NT2/D1 (cell line): ENCODE measurements around the gene ADGRD1.
A peak's percentile ranks its signal among the peaks of the same experiment; 100 is the strongest.

Source experiments
- DNase-seq: peaks from one replicate; pipeline ENCODE4 v3.0.0-alpha.2; 2011; ENCODE audit warnings: low read depth, low spot score
- H3K27me3 ChIP-seq: 2 replicates; pipeline ENCODE4 v1.6.0; 2011; ENCODE audit warnings: mild to moderate bottlenecking; ENCODE audit not compliant: insufficient read length, insufficient read depth
- H3K36me3 ChIP-seq: 2 replicates; pipeline ENCODE4 v1.6.1; 2011; ENCODE audit warnings: mild to moderate bottlenecking, low read length, mixed read lengths; ENCODE audit not compliant: insufficient read depth, insufficient read length
- H3K4me1 ChIP-seq: 2 replicates; pipeline ENCODE4 v1.5.1; 2011; ENCODE audit not compliant: insufficient read depth, insufficient read length
- H3K4me3 ChIP-seq: 2 replicates; pipeline ENCODE4 v1.5.1; 2011; ENCODE audit warnings: low read depth; ENCODE audit not compliant: insufficient read length
- H3K9ac ChIP-seq: 2 replicates; pipeline ENCODE4 v1.6.0; 2011; ENCODE audit warnings: low read depth; ENCODE audit not compliant: insufficient read length
- H3K9me3 ChIP-seq: 2 replicates; pipeline ENCODE4 v1.5.1; 2011; ENCODE audit warnings: mild to moderate bottlenecking, low read length; ENCODE audit not compliant: insufficient read depth
- SUZ12 ChIP-seq: IDR thresholded peaks from 2 replicates; pipeline ENCODE4 v1.6.1; 2011; ENCODE audit not compliant: insufficient read length, insufficient read depth; ENCODE audit errors: extremely low read depth
- YY1 ChIP-seq: IDR thresholded peaks from 2 replicates; pipeline ENCODE4 v1.6.1; 2011; ENCODE audit not compliant: insufficient read length, insufficient read depth
- ZNF274 ChIP-seq: IDR thresholded peaks from 2 replicates; pipeline ENCODE4 v1.6.1; 2011; ENCODE audit warnings: mild to moderate bottlenecking, low read depth, low read length

The ADGRD1 gene

GRCh38 chr12:131094831-131095805 lies 141.4 kb downstream of the ADGRD1 start:
- H3K9me3 ChIP-seq, result 0 out of 2 replicates have a peak, but pooled peaks cover 6% of the 10 kb centered on the region
- DNase-seq, result no peak
- peak overlapping the region; percentile 28 for H3K9ac ChIP-seq
- H3K27me3 ChIP-seq, result no peaks in the 10 kb centered on the region
- TF ChIP-seq ZNF274 (no peak), YY1 (no peak), SUZ12 (no peak)
- no peaks in the 10 kb centered on the region for H3K36me3 ChIP-seq
- no peak overlapping the region for H3K4me3 ChIP-seq
- no peaks in the 10 kb centered on the region for H3K4me1 ChIP-seq

DNA sequence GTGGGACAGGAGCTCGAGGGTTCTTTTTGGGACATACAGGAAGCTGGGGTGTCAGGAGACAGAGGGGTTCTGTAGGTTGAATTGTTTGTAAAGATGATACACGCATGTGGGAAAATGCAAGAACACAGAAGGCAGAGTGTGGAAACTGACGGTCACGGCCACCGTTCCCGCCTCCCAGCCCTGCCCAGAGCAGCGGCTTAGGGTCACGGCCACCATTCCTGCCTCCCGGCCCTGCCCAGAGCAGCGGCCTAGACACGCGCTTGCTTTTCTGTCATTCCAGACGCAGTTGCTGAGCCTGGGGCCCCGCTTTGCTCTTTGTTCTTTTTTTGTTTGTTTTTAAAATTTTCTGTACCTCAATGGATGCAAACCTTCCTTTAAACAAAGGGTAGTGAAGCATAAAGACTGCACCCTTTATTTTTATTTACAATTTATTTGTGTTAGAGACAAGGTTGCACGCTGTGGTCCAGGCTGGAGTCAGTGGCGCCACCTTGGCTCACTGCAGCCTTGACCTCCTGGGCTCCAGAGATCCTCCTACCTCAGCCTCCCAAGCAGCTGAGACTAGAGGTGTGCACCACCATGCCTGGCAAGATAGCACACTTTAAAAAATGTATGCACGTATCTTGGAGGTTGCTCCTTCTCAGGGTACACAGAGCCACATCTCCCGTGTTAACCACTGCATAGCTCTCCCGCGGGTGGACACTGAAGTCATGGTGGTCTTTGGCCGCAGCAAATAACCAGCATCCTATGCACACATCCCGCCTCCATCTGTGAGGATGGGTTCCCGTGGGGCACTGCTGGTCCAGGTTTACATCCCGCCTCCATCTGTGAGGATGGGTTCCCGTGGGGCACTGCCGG lies 142.3 kb downstream of the ADGRD1 start:
- H3K36me3 ChIP-seq, result no peaks in the 10 kb centered on the region
- TF ChIP-seq SUZ12, result no peak
- TF ChIP-seq YY1, result no peak
- TF ChIP-seq ZNF274, result no peak
- H3K4me1 ChIP-seq, result no peaks in the 10 kb centered on the region
- no peak overlapping the region for H3K9ac ChIP-seq
- H3K4me3 ChIP-seq, result no peak overlapping the region
- DNase-seq, result no peak
- H3K9me3 ChIP-seq, result 0 out of 2 replicates have a peak, but pooled peaks cover 8% of the 10 kb centered on the region
- no peaks in the 10 kb centered on the region for H3K27me3 ChIP-seq

DNA sequence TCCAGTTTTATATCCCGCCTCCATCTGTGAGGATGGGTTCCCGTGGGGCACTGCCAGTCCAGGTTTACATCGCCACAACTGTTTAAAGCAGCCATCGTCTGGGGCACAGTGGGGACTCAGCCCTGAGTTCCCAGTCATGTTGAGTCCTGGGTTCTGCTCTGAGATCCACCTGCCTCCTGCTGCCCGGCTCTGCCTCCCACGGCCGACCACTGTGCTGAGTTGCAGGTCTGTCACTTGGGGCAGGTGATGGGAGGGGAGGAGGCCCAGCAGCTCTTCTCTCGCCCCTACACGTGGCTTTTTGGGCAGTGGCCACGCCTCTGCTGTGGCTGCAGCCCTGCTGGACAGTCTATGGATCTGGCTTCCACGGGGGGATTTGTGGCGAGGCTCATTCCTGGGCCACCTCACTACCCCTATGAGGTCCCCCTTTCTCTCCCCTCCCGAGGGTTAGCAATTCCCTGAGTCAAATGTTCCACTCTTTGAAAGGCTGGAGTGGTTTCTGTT lies 143.0 kb downstream of the ADGRD1 start:
- Histone ChIP-seq H3K4me1 (no peaks in the 10 kb centered on the region), H3K27me3 (no peaks in the 10 kb centered on the region), H3K4me3 (no peak overlapping the region), H3K9me3 (0 out of 2 replicates have a peak, but pooled peaks cover 8% of the 10 kb centered on the region), H3K9ac (no peak overlapping the region), H3K36me3 (no peaks in the 10 kb centered on the region)
- DNase-seq, result no peak
- TF ChIP-seq SUZ12, result no peak
- no peak for TF ChIP-seq YY1
- no peak for TF ChIP-seq ZNF274

DNA sequence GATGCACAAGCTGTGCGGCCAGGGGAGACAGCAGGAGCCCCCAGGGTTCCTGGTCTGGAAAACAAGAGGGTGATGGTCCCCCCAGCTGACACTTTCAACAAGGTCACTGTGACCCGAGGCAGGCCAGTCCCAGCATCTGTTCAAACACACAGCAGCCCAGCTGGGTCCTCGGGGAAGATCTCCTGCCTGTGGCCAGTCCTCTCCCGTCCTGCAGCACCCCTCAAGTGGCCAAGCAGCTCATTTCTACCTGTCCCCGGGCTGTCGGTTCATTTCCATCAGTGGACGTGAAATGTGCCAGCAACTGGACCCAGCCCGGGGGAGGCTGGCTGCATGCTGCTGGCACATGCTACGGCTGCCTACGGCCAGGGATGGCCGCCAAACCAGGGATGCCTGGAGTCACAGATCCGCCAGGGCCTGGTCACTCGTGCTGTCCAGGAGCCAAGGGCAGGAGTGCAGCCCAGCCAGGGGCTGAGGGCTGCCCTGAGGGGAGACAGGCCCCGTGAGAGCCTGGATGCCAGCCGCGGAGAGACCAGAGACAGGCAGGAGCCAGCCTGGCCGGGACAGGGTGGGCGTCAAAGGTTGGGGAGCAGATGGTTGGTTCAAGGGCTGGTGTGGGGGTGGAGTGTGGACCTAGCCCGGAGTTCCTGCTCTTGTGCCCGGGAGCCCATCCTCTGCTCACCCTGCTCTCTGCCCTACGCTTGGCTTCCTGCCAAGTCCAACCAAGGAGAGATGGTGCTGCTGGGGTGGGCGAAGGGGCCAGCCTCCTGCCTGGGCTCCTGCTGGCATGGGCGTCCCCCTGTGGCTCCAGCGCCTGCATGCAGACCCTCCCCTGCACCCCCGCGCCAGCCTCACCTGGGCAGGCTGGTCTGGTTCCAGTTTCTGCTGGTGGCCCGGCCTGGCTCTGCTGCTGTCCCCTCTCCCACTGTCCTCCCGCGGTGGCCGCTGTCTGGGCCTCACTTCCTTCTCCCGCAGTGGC lies 143.8 kb downstream of the ADGRD1 start:
- Histone ChIP-seq H3K27me3 (no peaks in the 10 kb centered on the region), H3K4me1 (no peaks in the 10 kb centered on the region), H3K4me3 (no peak overlapping the region), H3K36me3 (no peaks in the 10 kb centered on the region), H3K9me3 (0 out of 2 replicates have a peak, but pooled peaks cover 8% of the 10 kb centered on the region), H3K9ac (peak overlapping the region; percentile 8)
- no peak for DNase-seq
- TF ChIP-seq YY1 (no peak), SUZ12 (no peak), ZNF274 (no peak)

DNA sequence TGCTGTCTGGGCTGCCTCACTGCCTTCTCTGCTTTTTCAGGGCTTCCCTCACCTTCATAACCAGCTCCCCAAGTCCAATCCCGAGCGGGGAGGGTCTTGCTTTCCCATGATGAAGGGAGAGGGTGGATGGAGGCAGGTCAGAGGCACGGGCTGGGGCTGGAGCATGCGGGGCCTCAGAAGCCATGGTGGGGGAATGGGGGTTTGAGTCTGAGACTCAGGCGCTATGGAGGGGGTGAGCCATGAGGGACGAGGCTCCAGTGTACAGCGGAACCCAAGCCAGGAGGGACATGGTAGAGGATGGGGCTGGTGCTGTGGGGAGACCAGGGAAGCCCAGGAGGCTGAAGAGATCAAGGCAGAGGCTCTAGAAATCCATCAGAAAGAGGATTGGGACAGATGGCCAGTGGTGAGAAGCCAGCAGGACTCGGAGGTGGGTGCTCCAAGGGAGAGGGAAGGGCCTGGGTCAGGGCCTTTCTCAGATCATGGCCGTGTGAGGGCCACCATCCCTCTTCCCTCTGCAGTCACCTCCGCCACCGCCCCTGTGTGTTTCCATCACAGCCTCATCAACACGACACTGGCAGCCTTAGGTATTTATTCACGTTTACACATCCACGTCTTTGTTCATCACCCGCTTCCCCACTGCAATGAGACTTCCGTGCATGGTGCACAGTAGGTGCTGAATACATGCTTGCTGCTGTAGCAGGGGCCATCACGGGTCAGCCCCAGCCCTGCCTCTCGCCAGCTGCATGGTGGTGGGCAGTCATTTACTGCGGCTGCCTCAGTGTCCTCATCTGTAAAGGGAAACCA lies 144.7 kb downstream of the ADGRD1 start:
- Histone ChIP-seq H3K27me3 (no peaks in the 10 kb centered on the region), H3K9me3 (0 out of 2 replicates have a peak, but pooled peaks cover 8% of the 10 kb centered on the region), H3K4me1 (peaks cover 6% of the 10 kb centered on the region), H3K4me3 (no peak overlapping the region), H3K36me3 (no peaks in the 10 kb centered on the region), H3K9ac (no peak overlapping the region)
- no peak for TF ChIP-seq ZNF274
- no peak for TF ChIP-seq SUZ12
- TF ChIP-seq YY1, result no peak
- no peak for DNase-seq
